IMR-90 (cell line): ENCODE results near the gene CSNK1D. TPM values are rescaled to one million over a fixed set of nuclear protein-coding genes. Genes with fewer than 3 reads are reported as not detected.

Experiments
- ATAC-seq: fragments of 200-7000 bp; cut with Tn5 transposase; 2 replicates; pipeline ENCODE4 v1.9.1; 2020; ENCODE audit warnings: low read depth, mild to moderate bottlenecking, moderate library complexity
- BruUV-seq: library from RNA; stranded (reverse); fragments of 400-500 nt; replicated peaks from 2 replicates; lab custom pipeline; 2021; lab: Mats Ljungman, UMichigan
- CTCF ChIA-PET: fragments of 300-600 bp; formaldehyde crosslinking; extraction: SDS; loops from one replicate; lab custom pipeline; 2021; ENCODE audit warnings: antibody characterized with exemption; lab: Yijun Ruan, JAX
- POLR2A ChIA-PET: fragments of 300-600 bp; sonication (Branson Sonifier 250); formaldehyde crosslinking; loops from one replicate; lab custom pipeline; 2022; ENCODE audit warnings: antibody characterized with exemption; ENCODE audit not compliant: unreplicated experiment; lab: Charles Lee
- DNase-seq: peaks from one replicate; pipeline ENCODE4 v3.0.0; 2013
- H2AFZ ChIP-seq: replicated peaks from 2 replicates; pipeline ENCODE3; 2013; ENCODE audit warnings: low read length, mild to moderate bottlenecking; ENCODE audit not compliant: poor library complexity
- H2AK5ac ChIP-seq: 2 replicates; pipeline ENCODE4 v1.6.1; 2013; ENCODE audit warnings: low read depth, low read length, inconsistent platforms
- H2AK9ac ChIP-seq: replicated peaks from 2 replicates; pipeline ENCODE3; 2013; ENCODE audit warnings: mild to moderate bottlenecking, low read depth, low read length, moderate library complexity; ENCODE audit not compliant: poor library complexity
- H2BK120ac ChIP-seq: 2 replicates; pipeline ENCODE4 v1.6.1; 2013; ENCODE audit warnings: low read depth, low read length, inconsistent platforms
- H2BK15ac ChIP-seq: 3 replicates; pipeline ENCODE4 v1.6.1; 2013; ENCODE audit warnings: low read depth, low read length, inconsistent platforms
- H2BK20ac ChIP-seq: 2 replicates; pipeline ENCODE4 v1.6.1; 2013; ENCODE audit warnings: low read depth, mild to moderate bottlenecking, inconsistent platforms, low read length, moderate library complexity
- H2BK5ac ChIP-seq: 2 replicates; pipeline ENCODE4 v1.6.1; 2013; ENCODE audit warnings: mild to moderate bottlenecking, low read depth, low read length, inconsistent platforms; ENCODE audit not compliant: poor library complexity, severe bottlenecking
- H3K14ac ChIP-seq: replicated peaks from 2 replicates; pipeline ENCODE4 v1.6.1; 2013; ENCODE audit warnings: low read depth, low read length, inconsistent platforms
- H3K18ac ChIP-seq: 2 replicates; pipeline ENCODE4 v1.6.1; 2013; ENCODE audit warnings: low read depth, low read length, control low read depth
- H3K23ac ChIP-seq: 2 replicates; pipeline ENCODE4 v1.6.1; 2013; ENCODE audit warnings: low read depth, low read length, inconsistent platforms
- H3K27ac ChIP-seq: 2 replicates; pipeline ENCODE4 v1.5.1; 2013; ENCODE audit warnings: mild to moderate bottlenecking, control low read depth, low read length; ENCODE audit not compliant: insufficient read depth
- H3K27me3 ChIP-seq: 2 replicates; pipeline ENCODE4 v1.6.1; 2013; ENCODE audit warnings: low read length; ENCODE audit not compliant: control insufficient read depth, insufficient read depth
- H3K36me3 ChIP-seq: 2 replicates; pipeline ENCODE4 v1.6.1; 2013; ENCODE audit warnings: low read length, mixed read lengths; ENCODE audit not compliant: control insufficient read depth, insufficient read depth
- H3K4ac ChIP-seq: 2 replicates; pipeline ENCODE4 v1.6.1; 2013; ENCODE audit warnings: low read depth, low read length, inconsistent platforms
- H3K4me1 ChIP-seq: 2 replicates; pipeline ENCODE4 v1.6.1; 2013; ENCODE audit warnings: low read length, mixed read lengths; ENCODE audit not compliant: control insufficient read depth, insufficient read depth
- H3K4me2 ChIP-seq: 2 replicates; pipeline ENCODE4 v1.6.1; 2013; ENCODE audit warnings: low read depth, mild to moderate bottlenecking, control low read depth, low read length, moderate library complexity
- H3K4me3 ChIP-seq: 2 replicates; pipeline ENCODE4 v1.5.1; 2013; ENCODE audit warnings: low read depth, mild to moderate bottlenecking, control low read depth, low read length, moderate library complexity; ENCODE audit not compliant: insufficient read depth
- H3K56ac ChIP-seq: 2 replicates; pipeline ENCODE4 v1.6.1; 2013; ENCODE audit warnings: low read length, inconsistent platforms; ENCODE audit not compliant: insufficient read depth; ENCODE audit errors: extremely low read depth
- H3K79me1 ChIP-seq, 2 experiments: 2 replicates each; pipeline ENCODE4 v1.6.1; 2013; ENCODE audit warnings: low read length in 2 of 2, inconsistent platforms in 1 of 2, low read depth in 1 of 2
- H3K9ac ChIP-seq: 2 replicates; pipeline ENCODE4 v1.6.1; 2013; ENCODE audit warnings: low read depth, low read length, control low read depth
- H3K9me1 ChIP-seq: 2 replicates; pipeline ENCODE4 v1.6.1; 2013; ENCODE audit warnings: low read length, inconsistent platforms; ENCODE audit not compliant: insufficient read depth
- H3K9me3 ChIP-seq: 2 replicates; pipeline ENCODE4 v1.6.1; 2013; ENCODE audit warnings: low read length; ENCODE audit not compliant: control insufficient read depth, insufficient read depth
- H4K20me1 ChIP-seq: 2 replicates; pipeline ENCODE4 v1.6.1; 2013; ENCODE audit warnings: low read length, inconsistent platforms; ENCODE audit not compliant: insufficient read depth
- H4K5ac ChIP-seq: 2 replicates; pipeline ENCODE4 v1.6.1; 2013; ENCODE audit warnings: mild to moderate bottlenecking, low read depth, low read length, control low read depth
- H4K8ac ChIP-seq, 2 experiments: 2 replicates each; pipeline ENCODE4 v1.6.1; 2013; ENCODE audit warnings: low read depth in 2 of 2, low read length in 2 of 2, control low read depth in 1 of 2, inconsistent platforms in 1 of 2
- H4K91ac ChIP-seq: 2 replicates; pipeline ENCODE4 v1.6.1; 2013; ENCODE audit warnings: low read depth, low read length, inconsistent platforms; ENCODE audit not compliant: insufficient read depth
- BHLHE40 ChIP-seq: fragments of 150-350 bp; IDR thresholded peaks from 2 replicates; pipeline ENCODE4 v1.6.1; 2016; ENCODE audit warnings: mild to moderate bottlenecking, low read depth, low read length
- CEBPB ChIP-seq: IDR thresholded peaks from 2 replicates; pipeline ENCODE4 v1.6.1; 2012; ENCODE audit warnings: low read depth, low read length, improper control_type of control experiment
- CHD1 ChIP-seq: IDR thresholded peaks from 2 replicates; pipeline ENCODE4 v1.6.1; 2012; ENCODE audit warnings: low read depth, low read length, improper control_type of control experiment
- FOS ChIP-seq: fragments of 150-350 bp; IDR thresholded peaks from 2 replicates; pipeline ENCODE4 v1.6.1; 2016; ENCODE audit warnings: low read depth, low read length
- MAZ ChIP-seq: IDR thresholded peaks from 2 replicates; pipeline ENCODE4 v1.6.1; 2012; ENCODE audit warnings: low read depth, mild to moderate bottlenecking, low read length, improper control_type of control experiment, moderate library complexity, borderline replicate concordance
- MXI1 ChIP-seq: IDR thresholded peaks from 2 replicates; pipeline ENCODE4 v1.6.1; 2012; ENCODE audit warnings: low read depth, mild to moderate bottlenecking, low read length, moderate library complexity, borderline replicate concordance
- RAD21 ChIP-seq: IDR thresholded peaks from 2 replicates; pipeline ENCODE4 v1.6.1; 2012; ENCODE audit warnings: low read length, improper control_type of control experiment
- RCOR1 ChIP-seq: IDR thresholded peaks from 2 replicates; pipeline ENCODE4 v1.6.1; 2012; ENCODE audit warnings: mild to moderate bottlenecking, low read length, improper control_type of control experiment; ENCODE audit not compliant: insufficient replicate concordance
- RFX5 ChIP-seq: IDR thresholded peaks from 2 replicates; pipeline ENCODE4 v1.8.0; 2012; ENCODE audit warnings: low read depth, mild to moderate bottlenecking, low read length, moderate library complexity
- SMC3 ChIP-seq: fragments of 150-350 bp; IDR thresholded peaks from 2 replicates; pipeline ENCODE4 v1.6.1; 2016; ENCODE audit warnings: low read depth, mild to moderate bottlenecking, antibody characterized with exemption, low read length, moderate library complexity
- WGBS, 2 experiments: methylation state at CpG; one replicate each; pipeline versions ENCODE4 v1.1.5 to v1.1.7; 2013; ENCODE audit warnings: missing lambda C conversion rate in 2 of 2; ENCODE audit not compliant: insufficient read length in 1 of 2; ENCODE audit errors: extremely low coverage in 2 of 2; 5-methylcytosine and 5-hydroxymethylcytosine counted together
- dilution Hi-C: fragments of 300-500 bp; cut with HindIII; formaldehyde crosslinking; loops from one replicate; pipeline ENCODE4 v1.14.3; 2018; ENCODE audit warnings: low sequenced_read_pairs; ENCODE audit not compliant: unreplicated experiment
- in situ Hi-C: fragments of 300-500 bp; cut with MboI; formaldehyde crosslinking; loops from 3 replicates; pipeline ENCODE4 v1.14.3; 2019; ENCODE audit warnings: low sequenced_read_pairs, inconsistent platforms, mixed read lengths
- intact Hi-C: fragments of 100-400 bp; cut with micrococcal nuclease; formaldehyde crosslinking; loops from 2 replicates; pipeline ENCODE4 v1.10.0; 2022
- polyA plus RNA-seq, 3 experiments: library from polyadenylated mRNA; depleted of rRNA; stranded (reverse); fragments of >200 nt; gene quantifications; 2 replicates each; pipeline ENCODE4 v1.2.3, GENCODE V29; 2012; ENCODE audit warnings: low replicate concordance in 1 of 3
- total RNA-seq: library from RNA; depleted of rRNA; stranded (reverse); fragments of >200 nt; gene quantifications from 2 replicates; pipeline ENCODE4 v1.2.3, GENCODE V29; 2012

Gene CSNK1D
- total and polyA plus RNA-seq, 2 of the 4 experiments (the other 2 are of a cell fraction), result 47.1 to 186 TPM

GRCh38 chr17:82269138-82269881, 4.2 kb downstream of the CSNK1D start (continued):
- no peak for TF ChIP-seq RFX5

GRCh38 chr17:82267575-82268379, 5.7 kb downstream of the CSNK1D start:
- H4K5ac ChIP-seq, result no peak overlapping the region
- no peak overlapping the region for H3K4me3 ChIP-seq
- H3K9me1 ChIP-seq, result peaks cover 43% of the 10 kb centered on the region
- no peak overlapping the region for H3K23ac ChIP-seq
- H2AK5ac ChIP-seq, result peak overlapping the region; percentile 51
- intact Hi-C loops, result loop anchor here (5.0 kb wide), 1 partner anchor 55 kb away; no protein-coding TSS in a partner anchor
- no peak overlapping the region for H4K91ac ChIP-seq
- H4K8ac ChIP-seq, result peak overlapping the region in 1 of 2 experiments; percentile 15; a peak in 1 of 4 replicates
- no peak overlapping the region for H3K56ac ChIP-seq
- dilution Hi-C loops, result no loop called here
- H3K27me3 ChIP-seq, result no peaks in the 10 kb centered on the region
- peaks cover 38% of the 10 kb centered on the region for H3K4me1 ChIP-seq
- peaks cover 60% of the 10 kb centered on the region for H3K36me3 ChIP-seq
- CTCF ChIA-PET, result no interaction called here
- WGBS, 2 experiments, result 50% methylated on average over 2 of the region's 21 CpGs; no CpG with 5 or more reads in 1 of the 2 experiments
- in situ Hi-C loops, result no loop called here
- DNase-seq (peak; percentile 96), ATAC-seq (peak; percentile 94)
- no TSS peak for BruUV-seq
- peak overlapping the region; percentile 18; the same call in 1 of the 2 replicates for H3K4ac ChIP-seq
- H4K20me1 ChIP-seq, result peaks cover 98% of the 10 kb centered on the region
- H2BK15ac ChIP-seq, result no peak overlapping the region
- H3K9me3 ChIP-seq, result no peaks in the 10 kb centered on the region
- no peak for TF ChIP-seq RFX5
- peak; percentile 21; the same call in 1 of the 2 replicates for TF ChIP-seq SMC3
- peak; percentile 8; the same call in 1 of the 2 replicates for TF ChIP-seq RAD21
- TF ChIP-seq FOS, result peak; percentile 97
- peak; percentile 66 for TF ChIP-seq RCOR1
- peak; percentile 66 for TF ChIP-seq MAZ
- no peak for TF ChIP-seq CHD1
- no peak for TF ChIP-seq CEBPB
- peak; percentile 49; the same call in 1 of the 2 replicates for TF ChIP-seq BHLHE40
- no peak for TF ChIP-seq MXI1
- peaks cover 12 to 82% of the 10 kb centered on the region in 2 experiments for H3K79me1 ChIP-seq
- no peak overlapping the region for H2BK20ac ChIP-seq
- peak overlapping the region; percentile 74 for H3K27ac ChIP-seq
- POLR2A ChIA-PET, result interaction anchor here (0.5 to 0.6 kb wide), 2 partner anchors 24 to 272 kb away, joined by 3 to 8 read pairs; no protein-coding TSS in a partner anchor
- peak overlapping the region; percentile 53 for H2AFZ ChIP-seq
- no peak overlapping the region for H2BK120ac ChIP-seq
- H3K14ac ChIP-seq, result no peak overlapping the region
- no peak overlapping the region for H3K18ac ChIP-seq
- H3K4me2 ChIP-seq, result peak overlapping the region; percentile 67
- no peak overlapping the region for H3K9ac ChIP-seq
- peak overlapping the region; percentile 27 for H2BK5ac ChIP-seq
- H2AK9ac ChIP-seq, result peak overlapping the region; percentile 77
